ENCODE results near the gene PALD1.
"Not testable (repeated sequence)": the region's sequence is repeated elsewhere in the genome, so short reads cannot be mapped to it uniquely, and the experiment has no call there.

The PALD1 gene

DNA sequence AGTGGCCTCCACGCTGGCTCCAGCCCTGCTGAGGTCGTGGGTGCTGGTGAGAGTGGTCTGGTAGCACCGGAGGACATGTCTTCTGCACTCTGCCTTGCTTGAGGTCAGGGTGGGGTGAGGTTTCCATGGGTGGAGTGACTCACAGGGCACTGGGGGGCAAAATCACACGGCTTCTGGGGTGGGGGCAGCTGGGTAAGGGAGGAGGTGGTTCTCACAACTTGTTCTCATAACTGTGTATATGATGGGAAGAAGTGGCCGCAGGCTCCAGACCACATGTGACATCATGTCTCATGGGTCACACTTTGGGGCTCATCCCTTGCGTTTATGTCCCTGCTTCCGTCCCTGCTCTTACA, 124.9 kb downstream of the PALD1 start:
- in situ Hi-C loops (cut with HindIII; ENCODE audit: low pct_ligation_motif_present, low pct_unique_long_range_greater_than_20kb, low sequenced_read_pairs): no loop called here
- no peak for DNase-seq

DNA sequence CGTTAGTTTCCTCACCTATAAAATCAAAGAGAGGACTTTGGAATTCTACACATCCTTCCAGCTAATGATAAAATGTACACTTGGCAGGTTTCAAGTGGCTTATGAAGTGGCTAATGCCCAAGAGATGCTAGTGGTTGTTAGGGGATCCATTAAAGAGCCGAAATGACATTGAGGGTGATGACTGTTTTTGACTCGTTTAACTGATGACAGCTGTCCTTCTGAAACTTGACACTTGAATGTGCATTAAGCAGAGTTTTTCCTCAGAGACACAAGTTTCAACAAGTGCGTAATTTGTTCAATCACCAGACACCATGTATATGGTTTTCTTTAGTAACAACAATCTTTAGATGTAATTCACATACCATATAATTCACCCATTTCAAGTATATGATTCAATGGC, 125.5 kb downstream of the PALD1 start:
- in situ Hi-C loops (cut with HindIII; ENCODE audit: low pct_ligation_motif_present, low pct_unique_long_range_greater_than_20kb, low sequenced_read_pairs): no loop called here
- DNase-seq: no peak

DNA sequence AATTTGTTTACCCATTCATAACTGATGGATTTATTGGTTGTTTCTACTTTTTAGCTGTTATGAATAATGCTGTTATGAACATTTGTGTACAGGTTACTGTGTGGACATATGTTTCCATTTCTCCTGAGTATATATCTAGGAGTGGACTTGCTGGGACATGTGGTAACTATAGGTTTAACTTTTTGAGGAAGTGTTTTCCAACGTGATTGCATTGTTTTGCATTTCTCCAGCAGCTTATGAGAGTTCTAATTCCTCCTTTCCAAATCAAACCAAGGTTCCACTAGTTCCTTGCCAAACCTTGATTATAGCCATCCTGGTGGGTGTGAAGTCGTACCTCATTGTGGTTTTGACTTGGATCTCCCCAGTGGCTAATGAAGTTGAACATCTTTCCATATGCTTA, 126.6 kb downstream of the PALD1 start:
- in situ Hi-C loops (cut with HindIII; ENCODE audit: low pct_ligation_motif_present, low pct_unique_long_range_greater_than_20kb, low sequenced_read_pairs): no loop called here

DNA sequence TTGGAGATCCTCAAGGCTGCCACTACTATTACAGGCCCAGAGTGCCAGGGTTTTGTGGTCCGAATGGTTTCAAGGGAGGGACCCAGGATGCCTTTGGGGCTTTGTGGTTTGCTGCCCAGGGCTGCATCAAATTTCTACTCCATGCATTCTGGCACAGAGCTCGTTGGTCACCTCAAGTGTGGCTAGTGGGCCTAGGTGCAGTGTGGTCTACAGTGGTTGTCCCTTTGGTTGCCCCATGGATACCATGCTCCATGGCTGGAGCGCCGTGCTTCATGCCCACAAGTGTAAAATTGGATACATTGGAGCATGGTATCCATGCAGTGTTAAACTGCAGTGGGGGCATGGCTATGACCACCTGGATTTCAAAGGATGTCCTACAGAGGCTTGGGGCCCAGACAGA, 129.4 kb downstream of the PALD1 start:
- in situ Hi-C loops (cut with HindIII; ENCODE audit: low pct_ligation_motif_present, low pct_unique_long_range_greater_than_20kb, low sequenced_read_pairs): no loop called here
- no peak for DNase-seq

More for the DNA sequence above, 126.6 kb downstream of the PALD1 start:
- no peak for DNase-seq

DNA sequence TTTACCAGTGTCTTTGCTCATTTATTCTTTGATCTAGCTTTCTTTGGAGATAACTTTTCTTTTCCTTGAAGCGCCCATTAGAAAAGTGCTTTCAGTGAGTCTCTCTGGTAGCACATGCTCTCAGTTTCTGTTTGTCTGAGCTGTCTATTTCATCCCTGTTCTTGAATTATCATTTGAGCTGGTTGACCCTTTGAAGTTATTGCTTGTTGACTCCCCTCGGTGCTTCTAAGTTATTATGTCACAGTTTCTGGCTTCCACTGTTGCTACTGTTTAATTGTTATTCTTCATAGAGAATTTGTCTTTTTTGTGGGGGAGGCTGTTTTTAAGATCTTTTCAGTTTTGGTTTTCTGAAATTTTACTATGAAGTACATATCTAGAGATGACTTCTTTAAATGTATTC, 135.4 kb downstream of the PALD1 start:
- in situ Hi-C loops (cut with HindIII; ENCODE audit: low pct_ligation_motif_present, low pct_unique_long_range_greater_than_20kb, low sequenced_read_pairs): no loop called here
- DNase-seq: no peak

DNA sequence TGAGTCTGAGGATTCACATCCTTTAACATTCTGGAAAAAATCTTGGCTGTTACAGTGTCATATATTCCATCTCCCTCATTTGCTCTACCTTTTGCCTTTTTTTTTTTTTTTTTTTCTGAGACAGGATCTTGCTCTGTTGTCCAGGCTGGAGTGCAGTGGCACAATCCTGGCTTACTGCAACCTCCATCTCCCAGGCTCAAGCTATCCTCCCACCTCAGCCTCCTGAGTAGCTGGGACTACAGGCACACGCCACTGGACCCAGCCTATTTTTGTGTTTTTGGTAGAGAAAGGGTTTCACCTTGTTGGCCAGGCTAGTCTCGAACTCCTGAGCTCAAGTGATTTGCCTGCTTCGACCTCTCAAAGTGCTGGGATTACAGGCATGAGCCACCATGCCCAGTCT, 135.8 kb downstream of the PALD1 start:
- DNase-seq; in situ Hi-C loops (cut with HindIII; ENCODE audit: low pct_ligation_motif_present, low pct_unique_long_range_greater_than_20kb, low sequenced_read_pairs): not testable (repeated sequence)

DNA sequence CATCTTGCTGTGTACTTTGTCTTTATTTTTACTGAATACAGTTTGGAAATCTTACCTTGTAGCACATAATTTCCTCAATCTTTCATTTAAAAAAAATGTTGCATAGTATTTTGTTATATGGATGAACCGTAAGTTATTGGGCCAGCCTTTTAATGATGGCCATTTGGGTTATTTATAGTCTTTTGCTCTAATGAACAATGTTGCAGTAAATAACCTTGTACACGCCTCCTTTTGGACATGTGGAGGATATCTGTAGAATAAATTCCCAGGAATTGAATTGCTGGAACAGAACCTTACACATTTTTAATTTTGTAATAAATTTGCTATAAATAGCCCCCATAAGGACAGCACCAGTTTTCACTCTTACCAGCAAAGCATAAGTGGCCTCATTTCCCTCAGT, 136.6 kb downstream of the PALD1 start:
- in situ Hi-C loops (cut with HindIII; ENCODE audit: low pct_ligation_motif_present, low pct_unique_long_range_greater_than_20kb, low sequenced_read_pairs): no loop called here
- no peak for DNase-seq

DNA sequence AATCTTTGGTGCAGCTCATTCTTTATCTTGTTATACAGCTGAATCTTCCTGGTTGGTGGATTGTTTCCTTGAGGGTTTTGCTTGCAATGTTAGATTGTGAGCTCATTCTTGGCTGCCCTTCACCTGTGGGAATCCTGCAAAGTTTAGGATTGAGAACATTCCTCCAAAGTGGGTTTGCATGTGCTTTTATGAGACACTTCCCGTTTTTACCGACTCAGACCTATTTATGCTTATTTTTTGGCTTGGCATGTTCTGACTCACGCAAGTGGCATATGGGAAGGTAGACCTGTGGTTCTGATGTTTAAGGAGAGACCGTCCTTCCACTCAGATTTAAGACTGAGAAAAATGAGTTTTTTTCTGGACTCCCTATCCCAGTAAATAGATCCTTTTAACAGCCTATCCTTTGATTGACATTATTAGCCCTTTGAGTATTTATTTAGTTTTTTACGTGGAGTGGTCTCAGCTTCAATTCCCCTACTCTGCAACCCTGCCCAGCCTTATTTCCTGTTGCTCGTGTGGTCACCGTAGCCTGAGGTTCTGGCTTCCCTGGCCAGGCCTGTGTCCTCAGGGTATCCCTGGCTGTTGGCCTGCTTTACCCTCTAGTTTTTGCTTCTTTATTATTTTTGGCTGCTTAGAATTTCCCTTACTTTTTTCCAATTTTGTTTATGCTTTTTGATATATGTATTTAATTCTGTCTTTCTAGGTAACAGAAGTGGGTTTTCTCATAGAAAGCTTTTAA, 137.4 kb downstream of the PALD1 start:
- DNase-seq: no peak
- in situ Hi-C loops (cut with HindIII; ENCODE audit: low pct_ligation_motif_present, low pct_unique_long_range_greater_than_20kb, low sequenced_read_pairs): no loop called here

DNA sequence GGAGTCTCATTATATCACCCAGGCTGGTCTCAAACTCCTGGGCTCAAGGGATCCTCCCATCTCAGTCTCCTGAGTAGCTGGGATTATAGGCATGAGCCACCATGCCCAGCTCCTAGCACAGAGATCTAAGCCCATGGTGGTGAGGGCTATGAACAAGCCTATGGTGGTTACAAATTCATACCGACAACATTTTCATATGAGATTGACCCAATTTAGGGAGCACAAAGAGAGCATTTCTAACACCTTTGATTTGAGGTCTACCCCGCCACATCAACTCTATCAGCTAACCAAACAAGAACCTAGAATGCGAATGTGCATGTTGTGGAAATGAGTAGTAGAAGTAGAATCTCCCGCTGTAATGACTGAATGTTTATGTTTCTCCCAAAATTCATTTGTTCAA, 138.2 kb downstream of the PALD1 start:
- in situ Hi-C loops (cut with HindIII; ENCODE audit: low pct_ligation_motif_present, low pct_unique_long_range_greater_than_20kb, low sequenced_read_pairs): no loop called here
- no peak for DNase-seq
